GM12872 (cell line): ENCODE measurements around the gene ANKMY1.

Experiments used
- TF ChIP-seq, protein P1 (sequence below): IDR thresholded peaks from 3 replicates; pipeline ENCODE4 v1.5.1; 2011; ENCODE audit warnings: low read depth, mild to moderate bottlenecking, low read length, moderate library complexity; ENCODE audit not compliant: insufficient read depth

The ANKMY1 gene

DNA sequence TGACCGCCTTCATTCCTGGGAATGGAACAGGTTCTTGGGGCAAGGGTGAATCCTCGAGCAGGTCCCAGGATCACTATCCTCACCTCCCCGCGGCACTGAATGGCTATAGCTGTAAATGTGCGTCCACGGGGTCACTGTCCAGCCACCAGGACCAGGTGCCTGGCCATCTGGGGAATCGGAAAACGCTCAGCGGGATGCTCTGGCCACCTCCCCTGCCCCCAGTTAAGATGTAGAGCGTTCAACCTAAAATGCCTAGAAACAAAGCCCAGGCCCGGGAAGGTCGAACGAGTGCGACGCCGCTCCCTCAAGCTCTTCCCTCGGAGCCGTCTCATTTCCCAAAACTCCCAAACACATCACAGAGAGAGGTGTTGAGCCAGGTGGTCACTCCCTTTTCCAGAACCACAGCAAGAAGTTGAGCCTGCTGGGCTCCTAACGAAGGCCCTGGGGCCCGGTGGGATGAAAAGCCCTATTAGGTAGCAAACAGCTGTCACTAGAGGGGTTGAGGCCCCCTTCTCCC lies 28.0 kb upstream of the ANKMY1 start:
- TF ChIP-seq, protein P1, sequence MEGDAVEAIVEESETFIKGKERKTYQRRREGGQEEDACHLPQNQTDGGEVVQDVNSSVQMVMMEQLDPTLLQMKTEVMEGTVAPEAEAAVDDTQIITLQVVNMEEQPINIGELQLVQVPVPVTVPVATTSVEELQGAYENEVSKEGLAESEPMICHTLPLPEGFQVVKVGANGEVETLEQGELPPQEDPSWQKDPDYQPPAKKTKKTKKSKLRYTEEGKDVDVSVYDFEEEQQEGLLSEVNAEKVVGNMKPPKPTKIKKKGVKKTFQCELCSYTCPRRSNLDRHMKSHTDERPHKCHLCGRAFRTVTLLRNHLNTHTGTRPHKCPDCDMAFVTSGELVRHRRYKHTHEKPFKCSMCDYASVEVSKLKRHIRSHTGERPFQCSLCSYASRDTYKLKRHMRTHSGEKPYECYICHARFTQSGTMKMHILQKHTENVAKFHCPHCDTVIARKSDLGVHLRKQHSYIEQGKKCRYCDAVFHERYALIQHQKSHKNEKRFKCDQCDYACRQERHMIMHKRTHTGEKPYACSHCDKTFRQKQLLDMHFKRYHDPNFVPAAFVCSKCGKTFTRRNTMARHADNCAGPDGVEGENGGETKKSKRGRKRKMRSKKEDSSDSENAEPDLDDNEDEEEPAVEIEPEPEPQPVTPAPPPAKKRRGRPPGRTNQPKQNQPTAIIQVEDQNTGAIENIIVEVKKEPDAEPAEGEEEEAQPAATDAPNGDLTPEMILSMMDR: no peak

DNA sequence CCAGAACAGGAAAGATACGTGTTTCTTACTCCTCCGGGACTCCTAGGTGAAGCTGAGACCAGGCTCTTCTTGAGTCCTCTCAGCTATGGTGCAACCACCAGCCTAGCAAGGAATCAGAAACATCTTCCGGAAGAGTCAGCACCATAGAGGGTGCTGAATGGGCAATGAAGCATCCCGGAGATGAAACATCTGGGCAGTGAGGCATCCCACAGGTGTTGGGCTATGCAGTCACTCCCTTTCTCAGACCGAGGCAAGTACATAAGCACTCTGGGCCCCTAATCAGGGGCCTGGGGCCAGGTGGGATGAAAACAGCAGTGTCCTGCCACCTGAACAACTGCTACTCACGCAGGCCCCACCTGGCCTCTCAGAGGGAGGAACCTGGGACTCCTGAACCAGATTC lies 27.3 kb upstream of the ANKMY1 start:
- TF ChIP-seq, protein P1: no peak

DNA sequence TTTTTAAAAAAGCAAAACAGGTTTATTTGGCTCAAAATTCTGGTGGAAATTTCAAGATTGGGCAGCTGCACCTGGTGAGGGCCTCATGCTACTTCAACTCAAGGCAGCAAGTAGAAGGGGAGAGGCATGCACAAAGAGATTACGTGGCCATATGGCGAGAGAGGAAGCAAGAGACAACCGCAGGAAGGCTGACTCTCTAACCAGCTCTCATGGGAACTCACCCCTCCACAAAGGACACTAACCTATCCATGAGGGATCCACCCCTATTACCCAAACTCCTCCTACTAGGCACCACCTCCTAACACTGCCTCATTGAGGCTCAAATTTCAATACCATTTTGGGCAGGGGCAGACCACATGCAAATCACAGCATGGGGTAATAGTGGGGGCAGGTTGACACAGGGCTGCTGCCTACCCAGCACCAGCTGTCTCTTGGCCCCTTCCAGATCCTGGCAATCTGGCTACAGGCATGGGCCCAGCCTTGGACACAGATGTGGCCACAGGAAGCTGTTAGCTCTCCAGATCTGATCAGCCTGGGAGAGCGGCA lies 26.8 kb upstream of the ANKMY1 start:
- TF ChIP-seq, protein P1: no peak

DNA sequence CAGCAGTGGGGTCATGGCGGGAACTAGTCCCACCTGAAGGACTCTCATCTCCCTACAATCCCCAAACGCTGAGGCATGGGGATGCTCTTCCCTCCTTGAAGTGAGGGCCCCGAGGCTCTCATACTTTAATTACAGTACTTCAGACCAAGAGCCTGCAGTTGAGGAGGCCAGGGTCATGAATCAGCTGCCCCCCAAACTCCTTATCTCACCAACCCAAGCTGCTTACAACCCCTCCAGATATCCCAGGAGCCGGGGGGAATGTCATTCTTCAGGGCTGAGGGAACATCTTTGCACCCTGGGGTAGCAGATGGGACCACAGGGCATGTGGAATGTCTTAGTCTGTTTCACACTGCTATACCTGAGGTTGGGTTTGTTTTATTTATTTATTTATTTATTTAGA lies 26.0 kb upstream of the ANKMY1 start:
- TF ChIP-seq, protein P1: no peak

DNA sequence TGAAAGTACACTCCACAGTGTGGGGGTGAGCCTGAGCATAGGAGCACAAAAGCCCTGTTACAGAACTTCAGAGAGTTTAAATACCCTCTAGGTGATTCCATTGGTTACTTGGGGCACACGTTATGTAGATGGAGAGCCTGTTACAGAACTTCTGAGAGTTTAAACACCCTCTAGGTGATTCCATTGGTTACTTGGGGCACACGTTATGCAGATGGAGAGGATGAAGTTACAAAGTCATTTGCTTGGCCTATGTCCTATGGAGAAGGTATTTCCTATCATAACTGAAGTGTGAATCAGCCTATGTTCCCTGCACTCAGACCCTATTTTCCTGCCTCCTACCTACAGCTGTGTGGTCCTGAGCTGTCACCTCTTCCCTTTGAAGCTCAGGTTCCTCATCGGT lies 25.0 kb upstream of the ANKMY1 start:
- TF ChIP-seq, protein P1: no peak

DNA sequence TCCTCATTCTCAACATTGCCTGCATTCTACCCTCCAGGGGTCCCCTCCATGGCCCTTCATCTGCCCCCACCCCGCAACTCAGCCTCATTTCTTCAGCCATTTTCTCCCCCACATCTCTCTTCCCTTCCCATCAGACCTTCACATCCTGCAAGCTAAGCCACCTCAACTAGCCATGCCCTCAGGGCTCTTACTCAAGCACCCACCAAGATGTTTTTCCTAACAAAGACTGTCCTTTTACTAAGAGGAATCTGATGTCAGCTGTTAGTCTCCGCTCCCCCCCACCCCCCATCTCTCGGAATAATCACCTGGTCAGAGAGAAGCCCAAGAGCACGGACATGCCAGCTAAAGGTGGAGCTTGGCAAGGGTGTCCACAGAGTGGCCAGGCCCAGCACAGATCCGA lies 24.0 kb upstream of the ANKMY1 start:
- TF ChIP-seq, protein P1: no peak

DNA sequence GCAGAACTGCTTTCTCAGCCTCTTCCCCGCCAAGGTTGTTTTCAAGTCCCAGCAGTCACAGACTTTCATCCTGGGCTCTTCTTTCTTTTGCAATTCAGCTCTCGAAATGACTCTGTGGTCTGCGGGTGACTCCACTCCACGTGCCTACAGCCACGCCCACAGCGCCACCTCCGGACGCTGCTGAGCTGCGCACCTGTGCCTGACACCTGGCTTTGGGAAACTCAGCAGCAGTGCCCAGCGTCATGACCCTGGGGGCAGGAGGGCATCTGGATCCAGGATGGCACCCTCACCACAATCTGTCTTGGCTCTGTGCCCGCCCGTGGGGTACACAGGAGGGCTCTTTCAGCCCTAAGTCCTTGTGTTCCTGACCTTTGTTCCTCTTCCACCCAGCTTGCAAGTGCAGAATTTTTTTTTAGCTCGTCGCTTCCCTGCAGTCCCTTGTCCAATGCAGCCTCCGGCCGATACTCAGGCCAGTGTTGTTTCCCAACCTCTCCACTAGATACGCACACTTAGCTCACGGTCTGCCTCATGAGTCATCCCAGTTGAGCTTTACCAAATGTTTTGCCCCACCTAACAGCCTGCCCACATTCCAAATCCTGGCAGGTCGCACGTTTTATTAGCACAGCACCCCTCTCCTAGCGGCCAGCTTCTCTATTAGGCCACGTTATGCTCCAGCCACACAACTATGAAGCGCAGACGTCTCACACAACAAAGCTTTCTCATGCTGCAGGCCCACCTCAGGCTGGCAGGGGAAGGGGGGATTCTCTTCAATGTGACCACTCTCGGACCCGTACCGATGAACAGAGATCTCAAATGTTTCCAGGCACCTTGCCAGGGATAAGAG lies 22.2 kb upstream of the ANKMY1 start:
- TF ChIP-seq, protein P1: peak; percentile 80
